Dedifferentiated amniotic fluid mesenchymal stem cell (primary cell): Measurements from ENCODE around the gene ABCC4.

ENCODE experiments used
- DNase-seq: peaks from one replicate; pipeline ENCODE4 v3.0.0-alpha.2; 2016; ENCODE audit errors: extremely low spot score

Gene ABCC4

DNA sequence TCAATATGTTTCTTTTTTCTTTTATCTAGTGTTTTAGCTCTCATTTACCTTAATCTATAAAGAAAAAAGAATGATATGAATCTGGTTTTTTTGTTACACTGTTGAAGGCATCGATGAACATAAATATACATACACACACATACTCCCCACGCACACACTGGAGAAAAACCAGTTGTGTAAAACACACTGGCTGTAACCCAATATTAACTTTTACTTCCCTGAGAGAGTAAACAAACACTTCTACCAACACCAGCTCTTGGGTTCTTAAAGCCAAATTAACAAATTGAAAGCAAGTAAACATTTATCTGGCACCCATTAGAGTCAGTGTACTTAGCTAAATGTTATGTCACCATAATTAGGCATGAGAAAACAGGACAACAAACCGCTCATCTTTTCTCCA is 145.7 kb downstream of the ABCC4 start:
- no peak for DNase-seq

DNA sequence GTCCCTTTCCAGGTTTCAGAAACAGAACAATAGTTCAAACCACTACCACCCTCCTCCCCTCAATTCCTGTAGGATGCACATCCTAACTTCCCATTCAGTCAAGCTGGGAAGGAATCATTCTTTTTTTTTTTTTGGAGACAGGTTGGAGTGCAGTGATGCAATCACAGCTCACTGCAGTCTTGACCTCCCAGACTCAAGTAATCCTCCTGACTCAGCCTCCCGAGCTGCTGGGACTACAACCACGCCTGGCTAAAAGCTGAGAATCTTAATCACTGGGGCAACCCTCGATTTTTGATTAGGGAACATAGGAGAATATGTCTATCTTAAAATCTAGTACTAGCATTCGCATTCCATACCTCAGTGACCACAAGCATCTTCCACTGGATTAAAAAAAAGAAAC is 146.2 kb downstream of the ABCC4 start:
- DNase-seq, result no peak

DNA sequence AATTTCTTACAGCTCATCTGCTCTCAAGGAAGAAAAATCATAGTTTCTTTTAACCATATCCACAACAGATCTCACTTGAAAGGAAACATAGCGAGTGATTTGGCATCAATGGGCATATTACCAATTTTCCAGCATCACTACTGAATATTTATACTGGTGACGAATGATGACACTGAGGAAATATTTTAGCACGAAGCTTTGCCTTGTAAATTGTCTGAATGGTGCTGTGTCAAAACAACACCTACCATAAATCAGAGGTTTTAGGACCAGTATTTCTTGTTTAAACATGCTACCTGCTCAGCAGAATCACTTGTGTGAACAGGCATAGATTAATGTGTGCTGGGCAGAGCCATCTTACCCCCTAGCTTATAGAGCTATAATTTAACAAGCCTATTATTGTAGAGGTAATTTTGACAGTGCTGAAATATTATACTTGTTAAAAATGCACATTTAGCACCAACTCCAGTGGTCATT is 146.8 kb downstream of the ABCC4 start:
- DNase-seq, result no peak

DNA sequence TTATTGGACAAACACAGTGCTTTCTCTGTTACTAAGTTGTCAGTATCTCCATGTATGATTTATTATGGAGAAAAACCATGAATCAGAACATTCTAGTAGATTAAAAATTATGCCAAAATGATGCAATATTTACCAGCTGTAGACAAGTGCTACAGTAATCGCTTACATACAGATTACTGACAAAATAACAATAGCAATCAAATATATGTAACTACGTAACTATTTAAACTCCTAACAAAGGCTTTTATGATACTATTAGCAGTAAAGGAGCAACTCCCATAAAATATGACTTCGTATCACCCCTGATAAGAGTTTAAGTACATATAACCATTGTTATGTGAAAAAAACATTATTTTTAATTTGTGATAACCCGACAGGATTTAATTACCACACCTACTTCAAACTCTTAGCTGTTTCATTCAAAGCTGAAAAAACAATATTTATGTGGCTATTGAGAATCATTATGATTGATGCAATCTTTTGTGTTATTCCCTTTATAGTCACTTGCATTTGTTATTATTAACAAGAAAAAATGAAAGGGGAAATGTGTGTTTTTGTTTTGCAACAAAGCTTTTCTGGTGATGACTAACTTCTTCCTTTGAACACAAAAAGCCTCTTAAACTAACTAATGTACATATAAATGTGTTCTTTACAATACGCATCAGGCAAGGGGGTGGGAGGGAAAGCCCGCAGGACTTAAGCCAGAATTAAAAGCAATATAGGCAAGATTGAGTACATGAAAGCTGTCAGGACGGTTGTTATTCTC is 147.4 kb downstream of the ABCC4 start:
- DNase-seq, result no peak

DNA sequence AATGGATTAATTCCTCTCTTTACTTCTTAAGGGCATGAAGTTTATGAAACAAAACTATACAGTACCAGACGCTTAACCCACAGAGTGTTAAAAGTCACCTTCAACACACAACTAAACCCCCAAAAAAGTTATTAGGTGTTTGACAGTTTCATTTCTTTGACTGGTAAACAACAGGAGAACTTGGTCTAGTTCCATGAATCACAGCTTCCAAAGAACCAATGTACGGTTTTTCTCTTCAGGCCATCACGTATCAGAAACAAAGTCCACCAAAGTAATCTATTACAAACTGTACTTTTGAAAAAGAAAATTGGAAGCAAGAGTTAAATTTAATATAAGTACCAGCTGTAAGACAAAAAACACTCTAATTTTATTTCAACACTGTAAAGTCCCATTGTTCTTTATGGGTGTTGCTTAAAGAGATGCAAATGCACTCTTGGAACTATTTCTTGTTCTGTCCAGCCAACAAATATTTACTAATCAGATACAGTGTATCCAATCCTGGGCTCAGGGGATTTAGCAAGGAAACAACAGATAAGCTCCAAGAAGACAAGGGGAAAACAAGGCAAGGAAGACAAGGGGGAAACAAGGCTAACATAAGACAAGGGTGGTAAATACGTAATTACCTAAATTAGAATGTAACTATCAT is 149.2 kb downstream of the ABCC4 start:
- no peak for DNase-seq

DNA sequence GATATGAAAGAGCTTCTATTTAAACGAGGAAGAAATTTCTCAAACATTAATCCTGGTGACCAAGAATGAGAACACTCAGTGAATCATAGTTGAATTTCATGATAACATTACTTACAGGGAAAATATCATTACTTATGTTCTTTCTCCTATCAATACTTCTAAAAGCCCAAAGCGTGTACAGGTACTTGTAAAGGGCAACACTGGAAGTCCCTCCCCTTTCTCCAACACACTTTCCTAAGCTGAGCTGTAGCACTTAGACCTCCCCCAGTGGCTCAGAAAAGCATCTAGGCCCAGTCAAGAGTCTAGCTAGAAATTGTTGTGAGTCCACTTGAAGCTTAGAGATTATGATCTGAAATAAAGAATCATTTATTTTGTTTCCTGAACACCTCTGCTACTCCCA is 150.7 kb downstream of the ABCC4 start:
- DNase-seq, result no peak

DNA sequence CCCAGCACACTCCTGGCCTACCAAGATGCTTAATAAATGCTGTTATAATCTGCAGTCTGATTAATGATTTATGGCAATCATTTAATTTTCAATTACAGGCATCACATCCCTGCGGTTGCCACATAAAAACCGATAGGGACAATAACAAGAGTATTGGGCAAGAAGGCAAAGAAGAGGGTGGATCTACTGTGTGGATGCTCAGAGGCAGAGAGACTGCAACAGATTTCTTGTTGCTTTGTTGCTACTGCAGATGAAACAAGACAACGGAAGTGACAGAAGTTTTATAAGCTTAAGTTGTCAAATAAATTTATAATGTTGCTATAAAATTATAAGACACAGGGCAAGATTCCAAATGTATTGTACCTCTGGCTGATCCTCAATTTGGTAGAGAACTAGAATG is 154.8 kb downstream of the ABCC4 start:
- DNase-seq, result no peak

DNA sequence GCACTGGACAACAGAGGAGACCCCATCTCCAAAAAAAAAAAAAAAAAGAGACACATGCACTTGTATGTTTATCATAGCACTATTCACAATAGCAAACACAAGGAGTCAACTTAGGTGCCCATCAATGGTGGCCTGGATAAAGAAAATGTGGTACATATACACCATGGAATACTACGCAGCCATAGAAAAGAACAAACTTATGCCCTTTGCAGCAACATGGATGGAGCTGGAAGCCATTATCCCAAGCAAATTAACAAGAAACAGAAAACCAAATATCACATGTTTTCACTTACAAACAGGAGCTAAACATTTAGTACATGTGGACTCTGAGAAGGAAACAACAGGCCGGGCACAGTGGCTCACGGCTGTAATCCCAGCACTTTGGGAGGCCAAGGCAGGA is 155.7 kb downstream of the ABCC4 start:
- DNase-seq, result no peak

DNA sequence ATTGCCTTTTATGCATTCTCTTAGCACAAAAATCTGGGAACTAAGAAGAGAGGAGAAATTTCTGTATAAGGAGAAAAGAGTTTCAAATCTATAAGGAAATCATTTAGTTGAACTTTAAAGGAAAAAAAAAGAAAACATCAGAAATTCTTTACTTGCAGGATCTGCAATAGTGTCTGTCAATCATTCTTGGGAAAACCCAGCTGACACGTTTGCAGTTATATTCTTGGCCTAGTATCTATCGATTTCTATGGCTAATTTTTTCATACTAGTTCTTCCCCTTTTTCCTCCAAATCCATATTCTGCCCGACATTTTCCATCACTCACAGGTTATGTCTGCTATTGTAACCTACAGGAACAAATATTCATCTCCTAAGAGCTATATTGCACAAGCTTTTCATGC is 160.7 kb downstream of the ABCC4 start:
- no peak for DNase-seq

DNA sequence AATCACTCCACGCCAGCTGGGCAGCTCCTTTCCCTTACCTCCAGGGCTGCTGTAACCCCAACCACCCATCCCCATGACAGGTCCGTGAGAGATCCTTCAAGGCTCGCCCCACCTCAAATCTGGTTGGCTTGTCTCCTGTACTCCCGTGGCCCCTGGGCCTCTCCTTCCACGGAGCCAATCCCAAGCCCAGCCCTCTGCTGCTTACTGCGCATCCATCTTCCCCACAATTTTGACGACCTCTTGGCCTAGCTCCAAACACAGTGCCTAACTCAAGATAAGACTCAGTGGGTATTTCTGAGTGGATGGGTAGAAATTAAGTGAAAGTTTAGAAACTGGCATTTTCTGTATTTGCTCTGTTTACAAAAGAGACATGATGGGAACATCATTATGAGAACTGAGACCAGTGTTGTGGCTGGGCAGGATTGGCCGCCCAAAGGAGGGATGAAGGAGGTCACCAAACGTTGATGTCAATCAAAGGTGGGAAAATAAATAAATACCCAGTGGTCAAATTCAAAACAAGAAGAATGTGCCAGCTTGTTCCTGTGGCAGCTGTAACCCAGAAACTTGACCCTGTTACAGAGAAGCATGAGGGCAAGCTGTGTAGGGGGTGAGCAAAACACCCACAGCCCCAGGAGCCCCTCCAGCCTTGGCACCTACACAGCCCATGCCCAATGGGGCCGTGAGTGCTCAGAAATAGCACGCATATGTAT is 162.2 kb downstream of the ABCC4 start:
- DNase-seq, result no peak

DNA sequence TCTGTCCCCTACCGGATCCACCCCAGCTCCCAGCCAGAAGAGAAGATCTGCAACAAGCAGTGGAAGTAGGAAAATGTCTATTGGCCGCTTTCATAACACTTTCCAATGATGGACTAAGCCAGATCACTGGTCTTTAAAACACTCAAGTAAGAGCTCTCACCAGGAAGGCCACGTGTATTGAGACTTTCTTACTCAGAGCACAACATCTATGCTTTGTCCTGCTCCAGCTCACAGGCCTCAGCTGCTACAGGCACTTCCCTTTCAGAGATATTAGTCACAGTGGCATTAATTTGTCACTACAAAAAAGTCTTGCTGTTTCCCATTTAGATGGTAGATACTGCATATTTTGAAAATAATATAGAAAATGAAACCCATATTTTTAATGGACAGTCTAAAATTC is 164.2 kb downstream of the ABCC4 start:
- DNase-seq, result no peak

DNA sequence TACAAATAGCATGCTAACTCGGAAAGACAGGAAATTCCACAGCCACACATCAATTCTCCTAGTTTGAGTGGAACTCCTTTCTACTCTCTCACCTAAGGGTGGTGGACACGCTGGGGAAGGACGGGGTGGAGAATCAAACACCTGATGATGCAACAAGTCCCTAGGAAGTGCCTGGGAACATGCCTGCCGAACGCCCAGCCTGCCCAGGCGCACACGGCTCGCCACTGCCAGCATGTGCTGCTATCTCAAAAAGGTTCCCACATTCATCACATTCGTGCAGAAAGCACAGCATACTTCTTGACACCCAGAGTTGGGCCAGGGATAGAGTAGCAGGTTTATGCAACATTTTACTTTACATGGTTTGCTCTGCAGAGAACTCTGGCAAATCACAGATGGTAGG is 164.6 kb downstream of the ABCC4 start:
- DNase-seq, result no peak

DNA sequence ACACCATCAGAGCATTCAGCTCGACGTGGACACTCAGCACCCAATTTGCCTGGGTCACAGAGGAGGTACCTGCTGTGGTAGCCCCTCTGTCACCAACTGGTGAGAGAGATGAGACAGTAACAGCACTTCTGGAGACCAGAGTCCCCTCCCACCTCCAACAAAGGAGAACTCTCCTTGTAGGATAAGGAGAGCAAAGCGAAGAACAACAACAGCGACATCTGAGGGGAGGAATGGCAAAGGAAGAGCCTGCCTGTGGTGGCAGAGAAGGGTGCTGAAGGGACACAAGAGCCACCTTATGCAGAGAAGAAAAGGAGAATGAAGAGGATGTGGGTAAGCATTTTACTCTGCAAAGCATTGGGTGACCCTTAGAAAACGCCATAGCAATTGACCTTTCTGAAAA is 167.8 kb downstream of the ABCC4 start:
- DNase-seq, result no peak

DNA sequence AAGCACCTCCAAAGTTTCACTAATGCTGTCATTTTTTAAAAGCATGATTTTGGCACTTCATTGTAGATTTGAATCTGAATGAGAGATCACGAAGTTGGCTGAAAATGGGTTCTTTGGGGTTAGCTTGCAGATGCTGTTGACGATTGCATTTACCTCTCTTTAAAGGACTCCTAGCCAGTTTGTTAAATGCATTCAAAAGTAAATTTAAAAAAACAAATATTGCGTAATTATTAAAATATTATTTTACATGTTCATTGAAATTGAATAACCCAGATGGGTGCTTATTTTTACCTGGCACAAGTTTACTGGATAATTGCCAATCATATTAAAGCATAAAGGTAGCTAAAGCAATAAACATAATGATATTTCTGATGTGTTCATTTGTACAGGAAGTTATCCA is 172.2 kb downstream of the ABCC4 start:
- DNase-seq, result no peak

DNA sequence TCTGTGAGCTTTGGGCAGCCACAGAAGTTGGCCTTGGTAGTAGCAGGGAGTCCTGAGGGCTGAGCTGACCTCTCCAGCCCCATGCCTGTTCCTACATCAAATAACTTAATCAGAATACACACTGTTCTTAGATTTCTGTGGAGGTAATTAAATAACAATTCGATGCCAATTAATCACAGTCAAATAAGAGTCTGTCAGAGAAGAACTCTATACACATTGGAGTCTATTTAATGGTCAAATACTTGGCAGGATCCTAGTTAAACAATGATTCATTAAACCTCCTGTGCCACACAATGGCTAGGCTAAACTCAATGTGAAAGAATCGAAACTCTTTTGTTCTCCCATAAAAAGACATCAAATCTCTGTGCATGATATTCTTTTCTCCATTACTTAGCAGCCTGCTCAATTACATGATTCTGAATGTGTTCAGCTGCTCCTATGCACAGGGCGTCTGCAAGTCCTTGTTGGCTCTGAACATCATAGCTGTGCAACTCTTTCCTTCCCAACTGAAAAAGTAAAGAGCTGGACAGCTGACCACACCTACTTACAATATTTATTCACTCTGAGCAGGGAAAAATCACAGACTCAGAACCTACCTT is 173.1 kb downstream of the ABCC4 start:
- DNase-seq, result no peak

DNA sequence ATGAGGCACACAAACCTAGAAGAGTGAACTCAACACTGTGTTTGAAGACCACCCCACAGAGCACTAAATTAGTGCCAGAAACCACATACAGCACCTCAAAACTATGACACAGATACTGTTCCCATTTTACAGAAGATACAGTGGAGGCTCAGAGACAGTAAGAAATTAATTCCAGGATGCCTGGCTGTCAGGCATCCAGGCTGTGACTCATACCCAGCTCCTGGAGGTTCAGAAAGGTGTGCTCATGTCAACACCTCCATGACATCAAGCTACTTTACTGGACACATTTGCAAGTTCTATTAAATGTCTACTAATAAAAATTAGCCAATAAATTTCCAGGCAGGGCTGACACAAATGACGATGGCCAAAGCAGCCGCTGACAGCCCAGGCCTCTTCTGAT is 176.3 kb downstream of the ABCC4 start:
- no peak for DNase-seq

DNA sequence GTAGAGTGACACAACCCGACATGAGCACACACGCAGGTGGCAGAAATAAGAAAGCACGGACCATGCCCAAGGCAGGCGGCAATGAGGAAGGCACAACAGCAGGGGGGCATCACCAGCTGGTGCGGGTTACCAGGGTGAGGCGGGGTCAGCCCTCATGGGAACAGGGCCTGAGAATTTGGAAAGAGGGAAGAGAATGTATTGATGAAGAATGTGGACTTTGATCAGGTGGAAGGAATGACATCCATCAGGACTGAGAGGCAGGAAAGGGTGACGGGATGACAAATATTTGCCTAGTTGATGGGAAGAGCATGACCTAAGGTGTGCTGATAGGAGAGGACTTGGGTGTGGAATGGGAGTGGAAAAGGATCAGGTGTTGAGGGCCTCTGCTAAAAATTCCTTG is 177.5 kb downstream of the ABCC4 start:
- DNase-seq, result no peak

DNA sequence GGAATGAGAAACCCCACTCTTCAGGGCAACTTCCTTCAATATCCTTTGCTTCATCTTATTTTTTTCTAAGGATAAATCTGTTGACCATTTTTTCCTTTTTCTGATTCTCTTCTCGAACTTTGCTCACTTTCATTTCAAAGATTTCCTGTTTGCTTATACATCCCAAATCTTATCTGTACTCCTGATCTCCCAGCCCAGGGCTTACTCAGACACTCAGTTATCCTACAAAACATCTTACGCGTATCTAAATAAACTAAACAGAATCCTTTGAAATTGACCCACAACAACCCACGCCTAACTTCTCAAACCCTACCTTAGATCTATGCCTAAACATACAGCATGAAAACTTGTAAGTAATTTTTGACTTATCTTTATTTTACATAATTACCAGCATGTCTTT is 179.2 kb downstream of the ABCC4 start:
- no peak for DNase-seq

DNA sequence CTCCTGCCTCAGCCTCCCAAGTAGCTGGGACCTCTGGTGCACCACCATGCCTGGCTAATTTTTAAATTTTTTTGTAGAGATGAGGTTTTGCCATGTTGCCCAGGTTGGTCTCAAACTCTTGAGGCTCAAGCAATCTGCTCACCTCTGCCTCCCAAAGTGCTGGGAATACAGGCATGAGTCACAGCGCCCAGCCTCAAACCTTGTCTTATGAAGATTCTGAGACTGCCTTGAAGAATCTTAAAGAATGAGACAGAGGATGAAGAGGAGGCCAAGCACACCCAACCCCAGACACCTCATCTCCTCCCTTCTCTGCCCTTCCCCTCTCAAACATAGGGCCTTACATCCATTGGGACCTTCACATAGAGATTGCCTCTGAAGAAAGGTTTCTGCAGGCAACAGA is 179.7 kb downstream of the ABCC4 start:
- no peak for DNase-seq

DNA sequence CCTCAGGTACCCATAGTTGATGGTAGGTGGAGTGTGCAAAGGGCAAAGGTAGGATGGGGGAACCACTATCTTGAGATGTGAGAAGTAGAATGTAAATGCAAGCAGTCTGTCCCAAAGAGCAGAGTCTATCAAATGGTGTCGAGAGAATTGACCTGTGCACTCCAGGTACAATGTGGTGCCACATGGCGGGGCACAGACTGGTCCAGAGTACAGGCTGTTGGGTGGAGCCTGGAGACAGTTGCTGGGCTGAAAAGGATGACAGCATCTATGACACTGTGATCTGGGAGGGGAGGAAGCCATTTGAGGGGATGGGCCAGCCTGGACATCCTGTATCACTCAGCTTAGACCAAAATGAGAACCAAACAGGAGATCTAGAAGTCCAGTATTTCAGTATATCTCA is 180.6 kb downstream of the ABCC4 start:
- no peak for DNase-seq

DNA sequence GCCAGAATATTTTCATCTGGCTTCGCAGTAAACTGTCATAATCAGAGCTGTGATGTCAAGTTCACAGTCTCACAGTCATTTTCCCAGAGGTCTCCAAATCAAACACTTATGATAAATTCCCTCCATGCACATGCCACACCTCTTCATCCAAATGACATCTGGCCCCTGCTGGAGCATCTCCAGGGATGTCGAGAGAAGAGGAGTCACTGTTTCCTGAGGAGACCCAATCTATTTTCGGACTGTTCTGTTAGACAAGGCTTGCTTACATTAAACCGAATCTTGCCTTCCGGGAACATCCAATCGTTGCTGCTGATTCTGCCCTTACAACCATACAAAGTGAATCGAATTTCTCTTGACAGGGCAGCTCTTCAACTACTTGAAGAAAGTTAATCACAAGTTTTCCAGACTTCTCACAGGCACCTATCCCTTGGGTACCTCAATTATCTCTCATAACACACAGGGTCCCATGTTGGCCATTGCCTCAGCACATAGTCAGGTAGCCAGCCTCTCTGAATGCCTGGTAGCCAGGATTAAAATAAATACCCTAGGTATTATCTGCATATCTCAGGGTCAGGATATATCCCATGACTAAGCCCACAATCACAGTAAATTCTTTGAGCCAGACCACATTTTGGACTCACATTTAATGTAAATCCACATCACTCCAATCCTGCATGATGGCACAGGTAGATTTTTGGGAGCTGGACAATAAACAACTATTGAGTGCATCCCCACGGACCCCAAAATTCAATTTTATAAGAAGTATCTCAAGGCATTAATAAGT is 182.5 kb downstream of the ABCC4 start:
- DNase-seq, result no peak

DNA sequence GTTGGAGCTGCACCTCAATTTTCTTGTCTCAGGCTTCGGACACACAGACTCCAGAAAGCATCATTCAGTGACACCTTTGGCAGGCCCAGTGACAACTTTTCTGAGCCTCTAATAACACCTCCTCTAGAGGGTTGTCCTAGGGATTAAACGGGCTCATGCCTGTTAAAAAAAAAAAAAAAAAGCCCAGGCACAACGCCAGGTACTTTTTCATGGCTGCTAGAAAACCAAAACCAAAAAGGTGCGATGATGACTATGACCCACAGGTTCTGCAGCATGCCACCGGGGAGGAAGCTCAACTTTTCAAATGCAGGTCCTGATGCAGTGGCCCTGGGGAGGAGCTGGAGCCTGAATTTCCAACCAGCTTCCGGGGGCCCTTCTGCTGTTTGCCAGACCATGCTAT is 184.2 kb downstream of the ABCC4 start:
- DNase-seq, result no peak
